Cerebellar nuclear complex (tissue), 1 donor: ENCODE results near the gene ACD.
A peak's percentile ranks its signal among the peaks of the same experiment; 100 is the strongest.

Experiments used
- DNase-seq, 2 experiments: peaks; one replicate each; lab custom pipeline; 2025; lab: John Stamatoyannopoulos, UW

ACD gene

GRCh38 chr16:67675999-67676398 is 15.9 kb upstream of the ACD start:
- no peak for DNase-seq

- no peak for DNase-seq
Observed at GRCh38 chr16:67675579-67675935, 15.5 kb upstream of the ACD start.

- DNase-seq = no peak
Observed at GRCh38 chr16:67674851-67675578, 15.0 kb upstream of the ACD start.

- DNase-seq = peak in 1 of 2 experiments; percentile 29
Observed at GRCh38 chr16:67673712-67674580, 13.9 kb upstream of the ACD start.

GRCh38 chr16:67672739-67673662 is 12.9 kb upstream of the ACD start:
- DNase-seq = peak in 1 of 2 experiments; percentile 84

GRCh38 chr16:67672306-67672705 is 12.2 kb upstream of the ACD start:
- DNase-seq = peak; percentile 84 to 92

GRCh38 chr16:67669499-67670101 is 9.5 kb upstream of the ACD start:
- no peak for DNase-seq

GRCh38 chr16:67668495-67669157 is 8.6 kb upstream of the ACD start:
- no peak for DNase-seq

GRCh38 chr16:67667817-67668494 is 7.9 kb upstream of the ACD start:
- DNase-seq = peak in 1 of 2 experiments; percentile 28

- no peak for DNase-seq
Observed at GRCh38 chr16:67667453-67667816, 7.4 kb upstream of the ACD start.

- DNase-seq = no peak
Observed at GRCh38 chr16:67666559-67667452, 6.7 kb upstream of the ACD start, which contains the start of the genes C16orf86 and ENKD1. Gene C16orf86 (plus strand): TSS chr16:67666814. CDS start chr16:67666971, 157 bp downstream. Gene ENKD1 (minus strand): TSS chr16:67666750. CDS start chr16:67666442, 308 bp downstream.

GRCh38 chr16:67666032-67666551 is 6.0 kb upstream of the ACD start:
- no peak for DNase-seq

GRCh38 chr16:67665598-67665997 is 5.5 kb upstream of the ACD start:
- DNase-seq = no peak

GRCh38 chr16:67664871-67665270 is 4.8 kb upstream of the ACD start:
- no peak for DNase-seq

GRCh38 chr16:67664258-67664657 is 4.2 kb upstream of the ACD start:
- DNase-seq = peak; percentile 23 to 67

GRCh38 chr16:67663877-67664222 is 3.8 kb upstream of the ACD start:
- no peak for DNase-seq

- peak in 1 of 2 experiments; percentile 12 for DNase-seq
Observed at GRCh38 chr16:67663151-67663876, 3.3 kb upstream of the ACD start.

- DNase-seq = no peak
Observed at GRCh38 chr16:67662653-67663010, 2.6 kb upstream of the ACD start.
